GM10266 (cell line): ENCODE results near the gene SMAD5.

Source experiments
- DNase-seq: peaks from one replicate; pipeline ENCODE4 v3.0.0; 2012; ENCODE audit errors: extremely low spot score
- CTCF ChIP-seq: IDR thresholded peaks from 2 replicates; pipeline ENCODE4 v1.5.1; 2012; ENCODE audit warnings: mild to moderate bottlenecking, low read depth; ENCODE audit not compliant: control insufficient read depth, insufficient read depth; ENCODE audit errors: missing control alignments

Gene SMAD5

GRCh38 chr5:136153581-136154236 is 21.1 kb downstream of the SMAD5 start:
- DNase-seq, result no peak
- TF ChIP-seq CTCF, result no peak

DNA sequence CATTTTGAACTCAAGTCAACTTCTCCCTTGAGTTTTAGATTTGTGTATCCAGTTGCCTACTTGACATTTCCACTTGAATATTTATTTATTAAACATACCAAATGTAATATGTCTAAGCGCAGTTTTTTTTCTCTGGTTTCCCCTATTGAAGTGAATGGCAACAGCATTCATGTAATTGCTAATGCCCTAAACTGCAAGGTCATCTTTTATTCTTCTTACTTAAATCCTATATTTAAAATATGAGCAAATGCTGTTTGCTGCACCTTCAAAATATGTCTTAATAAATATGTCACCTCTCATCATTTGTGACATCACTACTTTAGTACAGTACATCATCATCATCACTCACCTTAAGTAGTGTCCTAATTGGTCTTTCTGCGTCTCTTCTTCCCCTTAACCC is 22.4 kb downstream of the SMAD5 start:
- DNase-seq, result no peak
- no peak for TF ChIP-seq CTCF

GRCh38 chr5:136155761-136156160 is 23.1 kb downstream of the SMAD5 start:
- no peak for DNase-seq
- TF ChIP-seq CTCF, result no peak

DNA sequence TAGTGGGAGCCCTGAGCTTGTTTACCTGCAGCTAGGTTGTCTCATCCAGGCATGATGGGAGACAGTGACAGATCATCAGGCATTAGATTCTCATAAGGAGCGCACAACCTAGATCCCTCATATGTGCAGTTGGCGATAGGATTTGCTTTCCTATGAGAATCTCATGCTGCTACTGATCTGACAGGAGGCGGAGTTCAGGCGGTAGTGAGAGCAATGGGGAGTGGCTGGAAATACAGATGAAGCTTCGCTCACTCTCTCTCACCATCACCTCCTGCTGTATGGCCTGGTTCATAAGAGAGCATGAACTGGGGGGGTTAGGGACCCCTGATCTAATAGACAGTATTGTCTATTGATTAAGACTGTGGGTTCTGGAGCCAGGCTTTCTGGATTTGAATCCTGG is 24.9 kb downstream of the SMAD5 start:
- DNase-seq, result no peak
- TF ChIP-seq CTCF, result no peak

DNA sequence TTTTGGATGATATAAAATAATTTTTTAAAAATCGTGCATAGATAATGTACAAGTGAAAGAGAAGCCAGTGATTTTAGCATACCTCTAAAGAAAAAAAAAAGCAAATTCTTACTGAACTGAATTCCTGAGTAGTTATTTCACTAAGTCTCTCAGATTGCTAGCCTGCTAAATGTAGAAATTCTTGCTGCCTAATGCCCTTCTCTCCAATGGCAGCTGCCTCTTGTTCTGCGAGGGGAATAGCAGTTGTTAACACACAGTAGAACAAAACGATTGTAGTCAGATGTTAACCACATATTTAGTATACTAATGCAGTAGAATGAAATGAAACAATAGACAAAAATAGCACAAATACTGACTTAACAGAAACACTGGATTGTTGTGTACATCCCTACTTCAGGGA is 26.8 kb downstream of the SMAD5 start:
- TF ChIP-seq CTCF, result no peak
- DNase-seq, result no peak

- no peak for DNase-seq
- TF ChIP-seq CTCF, result no peak
Observed at GRCh38 chr5:136162008-136162407, 29.4 kb downstream of the SMAD5 start.

DNA sequence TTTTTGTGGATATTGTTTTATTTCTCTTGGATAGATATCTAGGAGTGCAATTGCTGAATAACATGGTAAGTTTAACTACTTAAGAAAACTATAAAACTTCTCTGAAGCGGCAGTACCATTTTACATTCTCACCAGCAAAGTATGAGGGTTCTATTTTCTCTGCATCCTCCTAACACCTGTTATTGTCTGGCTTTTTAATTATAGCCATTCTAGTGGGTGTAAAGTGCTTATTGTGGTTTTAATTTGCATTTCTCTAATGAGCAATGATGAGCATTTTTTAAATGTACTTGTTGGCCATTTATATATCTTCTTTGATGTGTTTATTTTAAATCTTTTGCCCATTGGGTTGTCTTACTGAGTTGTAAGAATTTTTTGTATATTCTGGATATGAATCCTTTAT is 31.6 kb downstream of the SMAD5 start:
- TF ChIP-seq CTCF, result no peak
- DNase-seq, result no peak
